ENCODE results near the gene PCSK2. TPM values are rescaled to one million over a fixed set of nuclear protein-coding genes. Genes with fewer than 3 reads are reported as not detected.

Gene PCSK2
- total and polyA plus RNA-seq, 12 donors = 0.32 to 47.6 (median 5.3) TPM

- no peak for TF ChIP-seq CTCF (IDR thresholded peaks at IDR 0.05)
- TF ChIP-seq POLR2A (IDR thresholded peaks at IDR 0.05) = no peak
- Histone ChIP-seq H3K27ac (no peak overlapping the region), H3K4me3 (peak overlapping the region in 2 of 4 donors; percentile 21 to 76), H3K36me3 (replicated peaks in 1 of 2) (no peaks in the 10 kb centered on the region), H3K9me3 (replicated peaks in 1 of 3) (no peaks in the 10 kb centered on the region), H3K27me3 (no peaks in the 10 kb centered on the region), H3K4me1 (replicated peaks in 1 of 2) (peaks cover 0 to 8% of the 10 kb centered on the region in 2 donors)
- intact Hi-C loops (cut with DNase I) = loop anchor here (10.0 kb wide), 3 partner anchors 399 to 769 kb away; no protein-coding TSS in a partner anchor
- WGBS, 4 donors = 75 to 81% (median 78%) methylated on average over 18 to 19 of the region's 19 CpGs
- peak in 1 of 7 donors; percentile 20 for DNase-seq
Observed at GRCh38 chr20:17505636-17506517, 279.0 kb downstream of the PCSK2 start.

DNA sequence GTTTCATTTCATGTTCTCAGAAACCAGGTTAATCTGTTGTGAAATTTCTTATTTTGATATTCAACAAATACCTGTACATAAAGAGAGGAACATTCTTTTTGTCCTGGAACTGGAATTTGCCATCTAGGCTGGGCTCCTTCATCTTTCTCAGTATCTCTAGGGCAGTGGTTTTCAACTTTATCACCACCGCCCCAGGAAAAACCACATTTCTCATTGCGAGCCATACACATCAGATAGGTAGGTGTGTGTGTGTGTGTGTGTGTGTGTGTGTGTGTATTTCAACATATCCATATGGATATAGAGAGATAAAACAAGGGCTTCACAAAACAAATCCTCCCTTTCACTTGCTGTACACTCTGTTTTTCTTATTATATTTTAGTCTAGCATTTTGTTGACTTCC lies 280.2 kb downstream of the PCSK2 start:
- Histone ChIP-seq H3K4me1 (replicated peaks in 1 of 2) (peaks cover 0 to 8% of the 10 kb centered on the region in 2 donors), H3K4me3 (no peak overlapping the region), H3K9me3 (replicated peaks in 1 of 3) (no peaks in the 10 kb centered on the region), H3K36me3 (replicated peaks in 1 of 2) (no peaks in the 10 kb centered on the region), H3K27ac (no peak overlapping the region), H3K27me3 (no peaks in the 10 kb centered on the region)
- DNase-seq = no peak
- WGBS, 4 donors = 87 to 98% (median 92%) methylated on average over 2 of the region's 2 CpGs
- TF ChIP-seq POLR2A (IDR thresholded peaks at IDR 0.05) (no peak), CTCF (IDR thresholded peaks at IDR 0.05) (no peak)
- intact Hi-C loops (cut with DNase I) = loop anchor here (10.0 kb wide), 3 partner anchors 398 to 768 kb away; no protein-coding TSS in a partner anchor

GRCh38 chr20:17507531-17507930 lies 280.7 kb downstream of the PCSK2 start:
- H3K27me3 ChIP-seq = no peaks in the 10 kb centered on the region
- WGBS, 4 donors = 87 to 98% (median 90%) methylated on average over 4 to 5 of the region's 5 CpGs
- peaks cover 0 to 8% of the 10 kb centered on the region in 2 donors for H3K4me1 ChIP-seq (replicated peaks in 1 of 2)
- H3K27ac ChIP-seq = no peak overlapping the region
- H3K36me3 ChIP-seq (replicated peaks in 1 of 2) = no peaks in the 10 kb centered on the region
- H3K4me3 ChIP-seq = no peak overlapping the region
- no peak for TF ChIP-seq POLR2A (IDR thresholded peaks at IDR 0.05)
- no peak for TF ChIP-seq CTCF (IDR thresholded peaks at IDR 0.05)
- intact Hi-C loops (cut with DNase I) = loop anchor here (10.0 kb wide), 3 partner anchors 397 to 767 kb away; no protein-coding TSS in a partner anchor
- H3K9me3 ChIP-seq (replicated peaks in 1 of 3) = no peaks in the 10 kb centered on the region
- DNase-seq = no peak

GRCh38 chr20:17508756-17509155 lies 281.9 kb downstream of the PCSK2 start:
- Histone ChIP-seq H3K36me3 (replicated peaks in 1 of 2) (no peaks in the 10 kb centered on the region), H3K27ac (no peak overlapping the region), H3K9me3 (replicated peaks in 1 of 3) (no peaks in the 10 kb centered on the region), H3K27me3 (no peaks in the 10 kb centered on the region), H3K4me3 (no peak overlapping the region), H3K4me1 (replicated peaks in 1 of 2) (peaks cover 0 to 8% of the 10 kb centered on the region in 2 donors)
- 91 to 97% (median 94%) methylated on average over 12 to 18 of the region's 18 CpGs for WGBS, 4 donors
- TF ChIP-seq CTCF (IDR thresholded peaks at IDR 0.05) (no peak), POLR2A (IDR thresholded peaks at IDR 0.05) (no peak)
- no peak for DNase-seq
- intact Hi-C loops (cut with DNase I) = loop anchor here (10.0 kb wide), 3 partner anchors 396 to 766 kb away; no protein-coding TSS in a partner anchor
